ENCODE data around the gene POU2F3. TPM values are rescaled to one million over a fixed set of nuclear protein-coding genes. Genes with fewer than 3 reads are reported as not detected.

POU2F3 gene
- total RNA-seq, 1 donor from 2014 or later = not detected

GRCh38 chr11:120330045-120330444 is 90.1 kb downstream of the POU2F3 start:
- no peak for TF ChIP-seq CTCF (IDR thresholded peaks at IDR 0.05)
- no peak for DNase-seq (ENCODE audit: extremely low spot score, unreplicated experiment)
- Mint-ChIP-seq H3K27ac (ENCODE audit: unreplicated experiment) (peak overlapping the region; percentile 82), H3K4me1 (ENCODE audit: unreplicated experiment) (peaks cover 66% of the 10 kb centered on the region), H3K27me3 (ENCODE audit: unreplicated experiment) (no peaks in the 10 kb centered on the region), H3K4me3 (ENCODE audit: unreplicated experiment) (no peak overlapping the region), H3K9me3 (ENCODE audit: unreplicated experiment) (no peaks in the 10 kb centered on the region), H3K36me3 (ENCODE audit: unreplicated experiment) (peaks cover 6% of the 10 kb centered on the region)

DNA sequence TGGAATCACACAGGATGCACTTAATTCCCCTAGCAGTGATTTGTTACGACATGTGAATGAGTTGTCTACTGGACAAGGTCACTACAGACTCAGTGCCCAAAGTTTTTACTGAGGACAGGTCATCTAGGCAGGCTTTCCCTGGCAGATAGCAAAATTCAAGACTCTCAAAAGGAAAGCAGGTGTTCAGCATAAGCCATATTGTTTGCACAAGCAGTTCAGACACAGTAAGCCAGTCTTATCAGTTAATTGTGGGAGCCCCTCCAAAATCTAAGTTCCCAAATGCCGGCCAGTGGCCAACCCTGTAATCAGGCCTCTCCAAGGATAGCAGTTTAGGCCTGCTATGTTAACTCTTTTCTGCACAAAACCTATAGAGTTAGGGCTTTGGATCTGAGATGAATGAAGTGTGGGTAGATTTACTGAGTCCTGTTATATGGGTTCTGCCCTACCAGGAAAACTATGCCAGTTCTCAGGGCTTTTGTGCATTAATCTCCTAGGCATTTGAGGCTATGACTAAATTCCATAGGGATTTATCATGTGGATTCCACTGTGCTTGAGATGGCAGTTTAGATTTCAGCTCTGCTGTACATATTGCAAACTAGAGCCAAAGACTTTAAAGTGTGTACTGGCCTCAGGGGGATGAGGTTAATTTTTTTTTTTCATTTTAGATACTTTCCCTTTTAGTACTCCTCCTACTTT is 91.5 kb downstream of the POU2F3 start:
- no peak for TF ChIP-seq CTCF (IDR thresholded peaks at IDR 0.05)
- peaks cover 58% of the 10 kb centered on the region for H3K4me1 Mint-ChIP-seq (ENCODE audit: unreplicated experiment)

GRCh38 chr11:120332822-120333716 is 93.1 kb downstream of the POU2F3 start:
- no peak overlapping the region for H3K4me3 Mint-ChIP-seq (ENCODE audit: unreplicated experiment)
- no peak for TF ChIP-seq CTCF (IDR thresholded peaks at IDR 0.05)
- H3K9me3 Mint-ChIP-seq (ENCODE audit: unreplicated experiment) = no peaks in the 10 kb centered on the region
- H3K36me3 Mint-ChIP-seq (ENCODE audit: unreplicated experiment) = peaks cover 6% of the 10 kb centered on the region
- H3K27ac Mint-ChIP-seq (ENCODE audit: unreplicated experiment) = peak overlapping the region; percentile 82
- peaks cover 45% of the 10 kb centered on the region for H3K4me1 Mint-ChIP-seq (ENCODE audit: unreplicated experiment)
- no peak for DNase-seq (ENCODE audit: extremely low spot score, unreplicated experiment)
- H3K27me3 Mint-ChIP-seq (ENCODE audit: unreplicated experiment) = no peaks in the 10 kb centered on the region

More for the DNA sequence above, 91.5 kb downstream of the POU2F3 start:
- Mint-ChIP-seq H3K27ac (ENCODE audit: unreplicated experiment) (peak overlapping the region; percentile 82), H3K27me3 (ENCODE audit: unreplicated experiment) (no peaks in the 10 kb centered on the region), H3K4me3 (ENCODE audit: unreplicated experiment) (peak overlapping the region; percentile 27), H3K36me3 (ENCODE audit: unreplicated experiment) (peaks cover 6% of the 10 kb centered on the region), H3K9me3 (ENCODE audit: unreplicated experiment) (no peaks in the 10 kb centered on the region)
- DNase-seq (ENCODE audit: extremely low spot score, unreplicated experiment) = no peak

DNA sequence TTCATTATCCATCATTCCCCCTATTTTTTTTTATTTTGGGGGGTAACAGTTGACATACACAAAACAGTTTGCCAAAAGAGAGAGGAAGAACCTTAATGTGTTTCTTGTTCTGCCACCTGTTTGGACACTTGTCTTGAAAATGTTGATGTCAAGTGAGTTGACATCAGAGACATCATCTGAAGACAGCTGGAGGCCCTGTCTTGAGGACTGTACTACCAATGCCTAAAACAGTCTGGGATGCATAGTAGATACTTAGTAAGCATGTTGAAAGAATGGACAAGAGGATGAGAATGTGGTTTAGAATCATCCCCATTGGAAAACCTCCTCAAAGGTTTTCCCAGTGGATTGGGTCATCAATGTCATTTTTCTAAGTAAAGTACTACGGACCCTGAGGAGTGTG is 93.9 kb downstream of the POU2F3 start:
- Mint-ChIP-seq H3K4me1 (ENCODE audit: unreplicated experiment) (peaks cover 48% of the 10 kb centered on the region), H3K27ac (ENCODE audit: unreplicated experiment) (no peak overlapping the region), H3K4me3 (ENCODE audit: unreplicated experiment) (no peak overlapping the region), H3K9me3 (ENCODE audit: unreplicated experiment) (no peaks in the 10 kb centered on the region), H3K27me3 (ENCODE audit: unreplicated experiment) (no peaks in the 10 kb centered on the region), H3K36me3 (ENCODE audit: unreplicated experiment) (peaks cover 6% of the 10 kb centered on the region)
- TF ChIP-seq CTCF (IDR thresholded peaks at IDR 0.05) = no peak
- DNase-seq (ENCODE audit: extremely low spot score, unreplicated experiment) = no peak

DNA sequence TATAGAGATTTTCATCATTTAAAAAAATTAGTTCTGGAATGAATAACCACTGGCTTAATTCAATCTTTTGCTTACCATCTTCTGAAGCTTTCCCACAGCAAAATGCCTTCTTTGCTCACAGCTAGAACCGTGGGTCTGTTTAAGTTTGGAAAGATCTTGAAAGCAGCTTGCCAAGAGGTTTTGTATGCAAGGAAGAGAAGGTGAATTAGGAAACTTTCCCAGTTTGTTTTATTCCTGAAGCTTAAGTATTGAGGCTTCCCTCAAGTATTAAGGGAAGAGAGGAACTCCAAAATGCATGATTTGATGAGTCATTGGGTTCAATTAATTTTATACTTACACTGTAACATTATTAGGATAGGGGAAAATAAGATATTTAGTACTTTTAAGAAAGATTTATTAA is 94.4 kb downstream of the POU2F3 start:
- no peak for TF ChIP-seq CTCF (IDR thresholded peaks at IDR 0.05)
- peaks cover 51% of the 10 kb centered on the region for H3K4me1 Mint-ChIP-seq (ENCODE audit: unreplicated experiment)
- no peak overlapping the region for H3K27ac Mint-ChIP-seq (ENCODE audit: unreplicated experiment)
- no peak for DNase-seq (ENCODE audit: extremely low spot score, unreplicated experiment)
- H3K9me3 Mint-ChIP-seq (ENCODE audit: unreplicated experiment) = no peaks in the 10 kb centered on the region
- peaks cover 6% of the 10 kb centered on the region for H3K36me3 Mint-ChIP-seq (ENCODE audit: unreplicated experiment)
- H3K4me3 Mint-ChIP-seq (ENCODE audit: unreplicated experiment) = no peak overlapping the region
- H3K27me3 Mint-ChIP-seq (ENCODE audit: unreplicated experiment) = no peaks in the 10 kb centered on the region
